ENCODE measurements around the gene GTF3C4.

GRCh38 chr9:132648283-132648682, 22.0 kb upstream of the GTF3C4 start:
- TF ChIP-seq CTCF (IDR thresholded peaks at IDR 0.05): no peak
- TF ChIP-seq POLR2A (IDR thresholded peaks at IDR 0.05): no peak
